ENCODE data around the gene LRRC8D. TPM values are rescaled to one million over a fixed set of nuclear protein-coding genes. Genes with fewer than 3 reads are reported as not detected.

The LRRC8D gene
- total and polyA plus RNA-seq, 9 of the 15 experiments (the other 6 are each of a cell fraction or from before 2014, with no cell fraction given): 3.4 to 53.9 (median 15.9) TPM

GRCh38 chr1:89823679-89824292 lies 3.0 kb downstream of the LRRC8D start (continued):
- no peak for TF ChIP-seq ZNF79 (CRISPR knock-in tag; IDR thresholded peaks at IDR 0.05; ENCODE audit: low read depth)
- TF ChIP-seq ZNF197 (CRISPR knock-in tag; IDR thresholded peaks at IDR 0.05; ENCODE audit: low read depth): no peak
- no peak for TF ChIP-seq E2F4 (CRISPR knock-in tag; IDR thresholded peaks at IDR 0.05; ENCODE audit: low read depth)
- peak; percentile 43; the same call in 1 of the 2 replicates for TF ChIP-seq VEZF1 (CRISPR knock-in tag; IDR thresholded peaks at IDR 0.05)
- TF ChIP-seq NR0B1 (IDR thresholded peaks at IDR 0.05; ENCODE audit: partially characterized antibody): no peak
- no peak for TF ChIP-seq PHF8 (IDR thresholded peaks at IDR 0.05; ENCODE audit: borderline replicate concordance, low read length)
- no peak for TF ChIP-seq MCM2 (IDR thresholded peaks at IDR 0.05; ENCODE audit: low read depth)
- no peak for TF ChIP-seq FOXP4 (CRISPR knock-in tag; IDR thresholded peaks at IDR 0.05; ENCODE audit: borderline replicate concordance)
- no peak for TF ChIP-seq EGR1 (conservative IDR thresholded peaks at IDR 0.05)
- TF ChIP-seq SRSF7 (optimal IDR thresholded peaks at IDR 0.05; ENCODE audit: low read depth, low read length): no peak
- TF ChIP-seq FOXK1 (CRISPR knock-in tag; IDR thresholded peaks at IDR 0.05; ENCODE audit: borderline replicate concordance): peak; percentile 46; the same call in 1 of the 2 replicates
- no peak for TF ChIP-seq XRCC4 (IDR thresholded peaks at IDR 0.05; ENCODE audit: extremely low read depth, insufficient read depth, insufficient read length)
- no peak for TF ChIP-seq ARID4B (CRISPR knock-in tag; IDR thresholded peaks at IDR 0.05)
- peak; percentile 45; the same call in 1 of the 2 replicates for TF ChIP-seq FOXJ2 (tag; IDR thresholded peaks at IDR 0.05)
- TF ChIP-seq ZNF584 (CRISPR knock-in tag; IDR thresholded peaks at IDR 0.05; ENCODE audit: low read depth): no peak
- peak; percentile 88 for TF ChIP-seq NFIC (IDR thresholded peaks at IDR 0.05)
- 0 out of 2 replicates have a peak, but pooled peaks have one; percentile 4 for TF ChIP-seq NFE2 (IDR thresholded peaks at IDR 0.05; ENCODE audit: low read depth)
